Heart right ventricle (tissue), 16 donors: ENCODE data around the gene CASP9. TPM values are rescaled to one million over a fixed set of nuclear protein-coding genes. Genes with fewer than 3 reads are reported as not detected.

Experiments
- ATAC-seq, 8 donors: fragments of 200-7000 bp; cut with Tn5 transposase; one replicate each; pipeline ENCODE4 v1.9.1; 2020; ENCODE audit warnings: mild to moderate bottlenecking in 8 of 8, moderate library complexity in 8 of 8, moderate number of reproducible peaks in 1 of 8
- DNase-seq, 2 donors: peaks; one replicate each; pipeline ENCODE4 v3.0.0-alpha.2; 2020
- H3K27ac ChIP-seq, 10 donors: fragments of 200-600 bp; sonication (generic) in 2 of 10; one replicate each; pipeline versions ENCODE4 v1.5.0 to v1.8.0; 2020 to 2022; ENCODE audit warnings: mild to moderate bottlenecking in 3 of 10
- H3K27me3 ChIP-seq, 7 donors: fragments of 200-600 bp; one replicate each; pipeline ENCODE4 v1.8.0; 2021 to 2022; ENCODE audit warnings: mild to moderate bottlenecking in 2 of 7
- H3K36me3 ChIP-seq, 9 donors: fragments of 200-600 bp; sonication (generic) in 1 of 9; one replicate each; pipeline versions ENCODE4 v1.5.0 to v1.8.0; 2020 to 2022; ENCODE audit warnings: mild to moderate bottlenecking in 2 of 9
- H3K4me1 ChIP-seq, 9 donors: fragments of 200-600 bp; sonication (generic) in 1 of 9; one replicate each; pipeline versions ENCODE4 v1.5.0 to v1.8.0; 2020 to 2022; ENCODE audit warnings: mild to moderate bottlenecking in 4 of 9
- H3K4me3 ChIP-seq, 10 donors: fragments of 200-600 bp; sonication (generic) in 2 of 10; one replicate each; pipeline versions ENCODE4 v1.5.0 to v1.8.0; 2020 to 2022; ENCODE audit warnings: mild to moderate bottlenecking in 7 of 10, moderate library complexity in 2 of 10
- H3K9me3 ChIP-seq, 11 donors: fragments of 200-600 bp in 10 of 11; sonication (generic) in 2 of 11; one replicate each; pipeline versions ENCODE4 v1.5.0 to v1.8.0; 2013 to 2022; ENCODE audit warnings: mild to moderate bottlenecking in 2 of 11, control low read depth in 1 of 11, moderate library complexity in 1 of 11
- CTCF ChIP-seq, 9 donors: fragments of 200-600 bp; sonication (generic) in 2 of 9; IDR thresholded peaks; one replicate each; pipeline versions ENCODE4 v1.5.0 to v1.8.0; 2021 to 2022; ENCODE audit warnings: antibody characterized with exemption in 9 of 9, mild to moderate bottlenecking in 5 of 9, moderate library complexity in 1 of 9
- WGBS, 2 donors: extraction: QIAGEN DNeasy Blood & Tissue Kit; methylation state at CpG; one replicate each; pipeline ENCODE4 v1.1.7; 2013; ENCODE audit warnings: inconsistent platforms in 1 of 2; 5-methylcytosine and 5-hydroxymethylcytosine counted together
- intact Hi-C, 10 donors: fragments of 100-400 bp; cut with DNase I; formaldehyde crosslinking; loops; one replicate each; pipeline versions ENCODE4 v1.11.1 to v1.14.2; 2022
- long read RNA-seq, 3 donors: library from polyadenylated mRNA; unstranded; transcript quantifications; one replicate each; pipeline ENCODE4 v2.0.0, GENCODE V29; 2020 to 2021
- polyA plus RNA-seq, 2 donors: library from polyadenylated mRNA; stranded (reverse); fragments of 200-250 nt; gene quantifications; one replicate each; pipeline ENCODE4 v1.2.3, GENCODE V29; 2013
- total RNA-seq, 10 donors: library from RNA; stranded (reverse); fragmentation: NEBNext Ultra II Directional in 3 of 10; extraction: Animal tissue kit (Norgen Biotek cat#: 25700) in 3 of 10; gene quantifications; one replicate each; pipeline versions ENCODE4 v1.2.1 to v1.2.4, GENCODE V29; 2021 to 2023
- donor health status: Arrhythmogenic right ventricular cardiomyopathy.
- donor health status: ischemic (EF 13 %, LVEDD 7.1; RV severe dilation, severe dysfunction).
- donor health status: healthy with polysubstance abuse.
- donor health status: DM: no; HTN: yes; CAD: no.
- donor health status: DM: no; HTN: no; CAD: no.
- donor health status: ischemic (EF 25% LVEDD 6.9; RV normal size, moderate dysfunction).
- donor health status: ischemic (EF 25% LVEDD 5.7; RV mildly dilated, moderate dysfunction).
- donor health status: healthy.
- donor health status: DM: yes; HTN: yes; CAD: no.
- donor health status: Ischemic cardiomyopathy.
- donor health status: ischemic (EF 35%, LVEDD 5.7; RV mildly dilated, moderate dysfunction).
- donor health status: nonischemic (EF 11% LVEDD 7.7; RV severe dilation, severe dysfunction).
- donor health status: DM: yes; HTN: yes; CAD: no.
- donor health status: PGD.
- donor health status: ischemic (EF 29% LVEDD 5.4; RV normal size, mild dysfunction).
- donor health status: nonischemic (EF 23%, LVEDD 6.1; RV moderate dilation, normal function).

CASP9 gene
- total RNA-seq (10 to 100 TPM in 9 of 10 donors, 1 to 10 TPM in 1; 8.6 to 16.6 (median 14.2) TPM), polyA plus RNA-seq (10 to 100 TPM; 14.3 to 22.2 TPM)
- long read RNA-seq, donor 1, transcript CASP9-201 (9 exons, 2,019 nt): major isoform, 14 of 17 reads
- long read RNA-seq, donor 1, partial matches to known transcripts: 0 of 17 reads
- long read RNA-seq, donor 1, other reads (novel, unspliced or antisense): 1 of 17 reads
- long read RNA-seq, donor 2, transcript CASP9-201 (9 exons, 2,019 nt): major isoform, 17 of 24 reads
- long read RNA-seq, donor 2, partial matches to known transcripts: 2 of 24 reads
- long read RNA-seq, donor 2, other reads (novel, unspliced or antisense): 4 of 24 reads
- long read RNA-seq, donor 3, transcript CASP9-201 (9 exons, 2,019 nt): major isoform, 9 of 21 reads
- long read RNA-seq, donor 3, partial matches to known transcripts: 0 of 21 reads
- long read RNA-seq, donor 3, other reads (novel, unspliced or antisense): 9 of 21 reads

- ATAC-seq (no peak), DNase-seq (no peak)
- peaks cover 3 to 49% (median 37%) of the 10 kb centered on the region in 9 donors for H3K4me1 ChIP-seq
- WGBS, 2 donors: 0 to 1% methylated on average over 23 to 27 of the region's 27 CpGs
- no peaks in the 10 kb centered on the region for H3K27me3 ChIP-seq
- peak within 1 kb of the TSS; percentile 44 to 94 (median 72) for H3K4me3 ChIP-seq
- H3K36me3 ChIP-seq: peaks cover 0 to 2% (median 0%) of the 10 kb centered on the region in 9 donors
- H3K27ac ChIP-seq: peak within 1 kb of the TSS; percentile 88 to 99 (median 96)
- no peak for TF ChIP-seq CTCF (IDR thresholded peaks at IDR 0.05)
- intact Hi-C loops: loop anchor here in 1 of 10 donors (10.0 kb wide), 1 partner anchor 91 kb away; the partner anchor contains the start of gene DDI2
- no peaks in the 10 kb centered on the region for H3K9me3 ChIP-seq
These were observed at the start of gene CASP9 for GRCh38 chr1:15524021-15524282. CASP9 (minus strand) TSS chr1:15524215; CDS start chr1:15524200, 15 bp downstream.

- Histone ChIP-seq H3K4me1 (peaks cover 0 to 8% (median 0%) of the 10 kb centered on the region in 9 donors), H3K27me3 (no peaks in the 10 kb centered on the region), H3K36me3 (peaks cover 0 to 46% (median 11%) of the 10 kb centered on the region in 9 donors), H3K9me3 (no peaks in the 10 kb centered on the region), H3K27ac (no peak overlapping the region), H3K4me3 (no peak overlapping the region)
- WGBS, 2 donors: 75 to 79% methylated on average over 9 of the region's 9 CpGs
- intact Hi-C loops: no loop called here
- ATAC-seq (no peak), DNase-seq (no peak)
- no peak for TF ChIP-seq CTCF (IDR thresholded peaks at IDR 0.05)
These were observed 49.5 kb upstream of the CASP9 start for GRCh38 chr1:15573477-15573876.

GRCh38 chr1:15571266-15571665 lies 47.3 kb upstream of the CASP9 start:
- H3K9me3 ChIP-seq: no peaks in the 10 kb centered on the region
- peaks cover 0 to 8% (median 0%) of the 10 kb centered on the region in 9 donors for H3K4me1 ChIP-seq
- no peaks in the 10 kb centered on the region for H3K27me3 ChIP-seq
- no peak overlapping the region for H3K4me3 ChIP-seq
- DNase-seq: no peak
- H3K27ac ChIP-seq: no peak overlapping the region
- H3K36me3 ChIP-seq: peaks cover 2 to 68% (median 32%) of the 10 kb centered on the region in 9 donors
- intact Hi-C loops: no loop called here
- ATAC-seq: no peak
- TF ChIP-seq CTCF (IDR thresholded peaks at IDR 0.05): no peak

GRCh38 chr1:15570861-15571260 lies 46.8 kb upstream of the CASP9 start:
- Histone ChIP-seq H3K27me3 (no peaks in the 10 kb centered on the region), H3K4me1 (peaks cover 0 to 8% (median 0%) of the 10 kb centered on the region in 9 donors), H3K36me3 (peaks cover 3 to 72% (median 37%) of the 10 kb centered on the region in 9 donors), H3K9me3 (no peaks in the 10 kb centered on the region), H3K27ac (no peak overlapping the region), H3K4me3 (no peak overlapping the region)
- intact Hi-C loops: no loop called here
- TF ChIP-seq CTCF (IDR thresholded peaks at IDR 0.05): no peak
- WGBS, 2 donors: 94 to 100% methylated on average over 1 of the region's 1 CpG
- DNase-seq: no peak
- ATAC-seq: no peak
